ENCODE results near the gene ATG4D.
A peak's percentile ranks its signal among the peaks of the same experiment; 100 is the strongest.
"Not testable (repeated sequence)": the region's sequence is repeated elsewhere in the genome, so short reads cannot be mapped to it uniquely, and the experiment has no call there.

The ATG4D gene

DNA sequence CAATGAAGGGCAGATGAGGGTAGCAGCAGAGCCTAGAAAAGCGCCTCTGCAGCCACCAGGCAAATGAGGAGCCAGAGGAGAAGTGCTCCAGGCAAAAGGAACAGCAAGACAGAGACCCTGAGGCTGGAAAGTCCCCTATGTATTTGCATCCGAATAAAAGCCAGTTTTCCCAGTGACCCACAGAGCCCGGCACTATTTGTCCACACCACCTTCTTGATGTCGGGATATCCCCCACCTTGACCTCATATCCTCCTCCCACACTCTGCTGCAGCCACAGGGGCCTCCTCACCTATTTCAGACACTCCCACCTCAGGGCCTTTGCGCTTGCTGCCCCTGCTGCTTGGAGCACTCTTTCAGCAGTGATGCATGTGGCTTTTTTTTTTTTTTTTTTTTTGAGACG, 6.6 kb downstream of the ATG4D start:
- Histone ChIP-seq H3K4me1 (ENCODE audit: insufficient read depth, low read length) (peaks cover 58% of the 10 kb centered on the region), H3K79me2 (ENCODE audit: insufficient read depth, low read length) (peaks cover 46% of the 10 kb centered on the region), H3K36me3 (ENCODE audit: insufficient read depth, low read length) (peaks cover 73% of the 10 kb centered on the region), H3K4me2 (ENCODE audit: insufficient read depth, low read length) (no peak overlapping the region), H2AFZ (ENCODE audit: low read depth, low read length) (no peak overlapping the region), H3K27ac (ENCODE audit: low read length) (no peak overlapping the region), H4K20me1 (ENCODE audit: insufficient read depth, low read length) (peaks cover 10% of the 10 kb centered on the region), H3K9ac (ENCODE audit: low read depth, low read length) (no peak overlapping the region), H3K27me3 (ENCODE audit: insufficient read depth, low read length, poor library complexity) (no peaks in the 10 kb centered on the region), H3K9me3 (ENCODE audit: insufficient read depth, low read length, severe bottlenecking) (no peaks in the 10 kb centered on the region), H3K4me3 (ENCODE audit: low read depth in 1 of 2, low read length in 2 of 2) (no peak overlapping the region)
- no peak for TF ChIP-seq EZH2 (IDR thresholded peaks at IDR 0.05; ENCODE audit: borderline replicate concordance, low read depth, low read length, severe bottlenecking)
- TF ChIP-seq, protein P1, sequence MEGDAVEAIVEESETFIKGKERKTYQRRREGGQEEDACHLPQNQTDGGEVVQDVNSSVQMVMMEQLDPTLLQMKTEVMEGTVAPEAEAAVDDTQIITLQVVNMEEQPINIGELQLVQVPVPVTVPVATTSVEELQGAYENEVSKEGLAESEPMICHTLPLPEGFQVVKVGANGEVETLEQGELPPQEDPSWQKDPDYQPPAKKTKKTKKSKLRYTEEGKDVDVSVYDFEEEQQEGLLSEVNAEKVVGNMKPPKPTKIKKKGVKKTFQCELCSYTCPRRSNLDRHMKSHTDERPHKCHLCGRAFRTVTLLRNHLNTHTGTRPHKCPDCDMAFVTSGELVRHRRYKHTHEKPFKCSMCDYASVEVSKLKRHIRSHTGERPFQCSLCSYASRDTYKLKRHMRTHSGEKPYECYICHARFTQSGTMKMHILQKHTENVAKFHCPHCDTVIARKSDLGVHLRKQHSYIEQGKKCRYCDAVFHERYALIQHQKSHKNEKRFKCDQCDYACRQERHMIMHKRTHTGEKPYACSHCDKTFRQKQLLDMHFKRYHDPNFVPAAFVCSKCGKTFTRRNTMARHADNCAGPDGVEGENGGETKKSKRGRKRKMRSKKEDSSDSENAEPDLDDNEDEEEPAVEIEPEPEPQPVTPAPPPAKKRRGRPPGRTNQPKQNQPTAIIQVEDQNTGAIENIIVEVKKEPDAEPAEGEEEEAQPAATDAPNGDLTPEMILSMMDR (IDR thresholded peaks at IDR 0.05; ENCODE audit: borderline replicate concordance, extremely low read depth, low read length, poor library complexity, severe bottlenecking) = no peak
- ATAC-seq (ENCODE audit: insufficient read depth, low read depth) = no peak
- DNase-seq = no peak

DNA sequence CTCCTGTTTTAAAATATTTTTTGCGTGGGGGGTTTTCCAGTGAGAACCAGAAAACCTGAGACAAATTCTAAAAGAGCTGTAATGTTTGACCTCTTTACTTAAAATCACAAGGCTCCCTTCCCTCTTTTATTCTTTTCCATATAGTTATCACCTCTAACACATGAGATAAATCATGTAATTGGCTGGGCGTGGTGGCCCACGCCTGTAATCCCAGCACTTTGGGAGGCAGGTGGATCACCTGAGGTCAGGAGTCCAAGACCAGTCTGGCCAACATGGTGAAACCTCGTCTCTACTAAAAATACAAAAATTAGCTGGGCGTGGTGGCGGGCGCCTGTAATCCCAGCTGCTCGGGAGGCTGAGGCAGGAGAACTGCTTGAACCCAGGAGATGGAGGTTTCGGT, 7.3 kb downstream of the ATG4D start:
- H3K4me3 ChIP-seq (ENCODE audit: low read depth in 1 of 2, low read length in 2 of 2); H3K9me3 ChIP-seq (ENCODE audit: insufficient read depth, low read length, severe bottlenecking); H3K9ac ChIP-seq (ENCODE audit: low read depth, low read length); H2AFZ ChIP-seq (ENCODE audit: low read depth, low read length); H3K27me3 ChIP-seq (ENCODE audit: insufficient read depth, low read length, poor library complexity); ATAC-seq (ENCODE audit: insufficient read depth, low read depth); H3K4me2 ChIP-seq (ENCODE audit: insufficient read depth, low read length); H4K20me1 ChIP-seq (ENCODE audit: insufficient read depth, low read length); DNase-seq: not testable (repeated sequence)
- Histone ChIP-seq H3K36me3 (ENCODE audit: insufficient read depth, low read length) (peaks cover 76% of the 10 kb centered on the region), H3K4me1 (ENCODE audit: insufficient read depth, low read length) (peaks cover 58% of the 10 kb centered on the region), H3K27ac (ENCODE audit: low read length) (peak overlapping the region; percentile 14; the same call in 1 of the 2 replicates), H3K79me2 (ENCODE audit: insufficient read depth, low read length) (peaks cover 41% of the 10 kb centered on the region)

DNA sequence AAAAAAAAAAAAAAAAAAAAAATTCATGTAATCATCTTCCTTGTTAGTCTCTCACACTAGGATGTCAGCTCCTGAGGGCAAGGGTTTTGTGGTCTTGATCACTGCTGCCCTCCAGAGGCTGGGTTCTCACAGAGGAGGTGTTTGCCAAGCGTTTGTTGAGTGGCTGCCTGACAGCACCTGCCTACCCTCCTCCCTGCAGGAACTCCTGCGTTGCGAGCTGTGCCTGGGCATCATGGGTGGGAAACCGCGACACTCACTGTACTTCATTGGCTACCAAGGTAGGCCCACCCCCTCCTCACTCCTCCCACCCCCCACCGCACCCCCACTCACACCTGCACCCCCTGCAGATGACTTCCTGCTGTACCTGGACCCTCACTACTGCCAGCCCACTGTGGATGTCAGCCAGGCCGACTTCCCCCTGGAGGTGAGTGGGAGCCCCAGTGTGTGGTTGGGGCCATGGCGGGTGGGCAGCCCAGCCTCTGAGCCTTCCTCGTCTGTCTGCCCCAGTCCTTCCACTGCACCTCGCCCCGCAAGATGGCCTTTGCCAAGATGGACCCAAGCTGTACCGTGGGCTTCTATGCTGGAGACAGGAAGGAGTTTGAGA, 8.1 kb downstream of the ATG4D start:
- H3K27me3 ChIP-seq (ENCODE audit: insufficient read depth, low read length, poor library complexity) = no peaks in the 10 kb centered on the region
- DNase-seq (peak; percentile 66), ATAC-seq (ENCODE audit: insufficient read depth, low read depth) (no peak)
- H2AFZ ChIP-seq (ENCODE audit: low read depth, low read length) = no peak overlapping the region
- H3K36me3 ChIP-seq (ENCODE audit: insufficient read depth, low read length) = peaks cover 77% of the 10 kb centered on the region
- peaks cover 65% of the 10 kb centered on the region for H3K4me1 ChIP-seq (ENCODE audit: insufficient read depth, low read length)
- peaks cover 10% of the 10 kb centered on the region for H4K20me1 ChIP-seq (ENCODE audit: insufficient read depth, low read length)
- no peaks in the 10 kb centered on the region for H3K9me3 ChIP-seq (ENCODE audit: insufficient read depth, low read length, severe bottlenecking)
- H3K79me2 ChIP-seq (ENCODE audit: insufficient read depth, low read length) = peaks cover 36% of the 10 kb centered on the region
- TF ChIP-seq EZH2 (IDR thresholded peaks at IDR 0.05; ENCODE audit: borderline replicate concordance, low read depth, low read length, severe bottlenecking) = no peak
- TF ChIP-seq, protein P1 (IDR thresholded peaks at IDR 0.05; ENCODE audit: borderline replicate concordance, extremely low read depth, low read length, poor library complexity, severe bottlenecking) = peak; percentile 56
- peak overlapping the region; percentile 50 for H3K9ac ChIP-seq (ENCODE audit: low read depth, low read length)
- H3K4me2 ChIP-seq (ENCODE audit: insufficient read depth, low read length) = peak overlapping the region; percentile 49
- H3K4me3 ChIP-seq (ENCODE audit: low read depth in 1 of 2, low read length in 2 of 2) = no peak overlapping the region
- peak overlapping the region; percentile 96 for H3K27ac ChIP-seq (ENCODE audit: low read length)

DNA sequence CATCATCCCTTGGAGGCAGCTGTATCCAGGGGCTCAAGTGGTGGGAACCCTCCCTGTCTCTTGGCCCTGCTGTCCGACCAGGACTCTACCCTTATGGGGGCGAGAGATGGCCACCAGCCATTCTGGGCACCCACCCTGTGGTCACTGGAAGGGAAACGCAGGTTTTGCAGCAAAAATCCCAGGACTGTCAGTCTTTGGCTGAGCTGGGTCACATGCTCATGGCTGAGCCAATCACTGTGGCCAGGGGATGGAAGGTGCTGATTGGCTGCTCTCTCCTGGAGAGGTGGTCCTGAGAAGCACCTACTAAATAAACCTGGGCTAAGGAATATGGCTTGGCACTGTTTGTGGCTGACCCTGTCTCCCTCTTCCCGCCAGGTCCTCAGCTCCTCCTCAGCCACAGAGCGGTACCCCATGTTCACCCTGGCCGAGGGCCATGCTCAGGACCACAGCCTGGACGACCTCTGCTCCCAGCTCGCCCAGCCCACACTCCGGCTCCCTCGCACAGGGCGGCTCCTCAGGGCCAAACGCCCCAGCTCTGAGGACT, 8.9 kb downstream of the ATG4D start:
- H4K20me1 ChIP-seq (ENCODE audit: insufficient read depth, low read length) = peaks cover 10% of the 10 kb centered on the region

More for the DNA sequence above, 8.9 kb downstream of the ATG4D start:
- Histone ChIP-seq H3K4me3 (ENCODE audit: low read depth in 1 of 2, low read length in 2 of 2) (peak overlapping the region in 1 of 2 experiments; percentile 10; a peak in 2 of 4 replicates), H3K9ac (ENCODE audit: low read depth, low read length) (peak overlapping the region; percentile 50), H3K27me3 (ENCODE audit: insufficient read depth, low read length, poor library complexity) (no peaks in the 10 kb centered on the region), H3K4me2 (ENCODE audit: insufficient read depth, low read length) (peak overlapping the region; percentile 49), H3K9me3 (ENCODE audit: insufficient read depth, low read length, severe bottlenecking) (no peaks in the 10 kb centered on the region), H3K79me2 (ENCODE audit: insufficient read depth, low read length) (peaks cover 31% of the 10 kb centered on the region), H2AFZ (ENCODE audit: low read depth, low read length) (no peak overlapping the region), H3K4me1 (ENCODE audit: insufficient read depth, low read length) (peaks cover 71% of the 10 kb centered on the region), H3K36me3 (ENCODE audit: insufficient read depth, low read length) (peaks cover 75% of the 10 kb centered on the region), H3K27ac (ENCODE audit: low read length) (peak overlapping the region; percentile 96)
- DNase-seq = peak; percentile 67
- TF ChIP-seq, protein P1 (IDR thresholded peaks at IDR 0.05; ENCODE audit: borderline replicate concordance, extremely low read depth, low read length, poor library complexity, severe bottlenecking) = no peak
- no peak for TF ChIP-seq EZH2 (IDR thresholded peaks at IDR 0.05; ENCODE audit: borderline replicate concordance, low read depth, low read length, severe bottlenecking)
- peak; percentile 16; the same call in 2 of the 3 replicates for ATAC-seq (ENCODE audit: insufficient read depth, low read depth)

Data from DND-41 (cell line).